Endothelial cell of umbilical vein (primary cell): ENCODE measurements around the gene OCLN. TPM values are rescaled to one million over a fixed set of nuclear protein-coding genes. Genes with fewer than 3 reads are reported as not detected.

ENCODE experiments used
- BruUV-seq: library from RNA; stranded (reverse); fragments of 400-500 nt; replicated peaks from 2 replicates; lab custom pipeline; 2021; lab: Mats Ljungman, UMichigan
- CTCF ChIA-PET: fragments of 300-600, 350-600 bp; sonication (Branson Sonifier 250); formaldehyde crosslinking; loops from one replicate; lab custom pipeline; 2021; ENCODE audit warnings: antibody characterized with exemption, inconsistent platforms; lab: Charles Lee
- POLR2A ChIA-PET: fragments of 300-600, 350-600 bp; sonication (Branson Sonifier 250); formaldehyde crosslinking; loops from one replicate; lab custom pipeline; 2021; ENCODE audit warnings: antibody characterized with exemption, inconsistent platforms; lab: Charles Lee
- DNase-seq: peaks from one replicate; pipeline ENCODE4 v3.0.0-alpha.2; 2011; ENCODE audit warnings: low read depth, low spot score
- FAIRE-seq: peaks from 2 replicates; lab custom pipeline; 2011; peaks lifted over from hg19 to GRCh38; lab: Jason Lieb, UNC
- H2AFZ ChIP-seq: 2 replicates; pipeline ENCODE4 v1.6.0; 2012; ENCODE audit warnings: low read depth, low read length, control low read depth, inconsistent platforms
- H3K27ac ChIP-seq: 2 replicates; pipeline ENCODE4 v1.5.1; 2011; ENCODE audit warnings: low read depth, mild to moderate bottlenecking, control low read depth, low read length, moderate library complexity; ENCODE audit not compliant: insufficient read depth
- H3K27me3 ChIP-seq, 2 experiments: 2 replicates each; pipeline versions ENCODE4 v1.6.0 to v1.6.1; 2011; ENCODE audit warnings: low read length in 2 of 2, mixed read lengths in 1 of 2; ENCODE audit not compliant: control insufficient read depth in 2 of 2, insufficient read depth in 2 of 2
- H3K36me3 ChIP-seq, 2 experiments: 2 replicates in 1 of 2; 3 replicates in 1 of 2; pipeline ENCODE4 v1.5.1; 2011; ENCODE audit warnings: low read length in 2 of 2, mild to moderate bottlenecking in 1 of 2, moderate library complexity in 1 of 2; ENCODE audit not compliant: control insufficient read depth in 2 of 2, insufficient read depth in 2 of 2; ENCODE audit errors: extremely low read depth in 1 of 2
- H3K4me1 ChIP-seq: 3 replicates; pipeline ENCODE4 v1.5.1; 2011; ENCODE audit warnings: mild to moderate bottlenecking, low read length; ENCODE audit not compliant: control insufficient read depth, insufficient read depth; ENCODE audit errors: extremely low read depth
- H3K4me2 ChIP-seq: 2 replicates; pipeline ENCODE4 v1.6.1; 2011; ENCODE audit warnings: low read length, control low read depth, mixed read lengths; ENCODE audit not compliant: insufficient read depth
- H3K4me3 ChIP-seq, 3 experiments: fragments of 200-600 bp in 1 of 3; sonication (generic), shearing (Covaris generic) in 1 of 3; replicated peaks in 1 of 3; 2 replicates each; pipeline ENCODE4 v1.5.1; 2011 to 2016; ENCODE audit warnings: control low read depth in 3 of 3, low read length in 3 of 3, mild to moderate bottlenecking in 2 of 3, inconsistent platforms in 1 of 3, low read depth in 1 of 3, moderate library complexity in 1 of 3; ENCODE audit not compliant: insufficient read depth in 1 of 3
- H3K79me2 ChIP-seq: 2 replicates; pipeline ENCODE4 v1.6.0; 2012; ENCODE audit warnings: low read length, inconsistent platforms; ENCODE audit not compliant: control insufficient read depth, insufficient read depth
- H3K9ac ChIP-seq: replicated peaks from 2 replicates; pipeline ENCODE3; 2011; ENCODE audit warnings: low read length, control low read depth; ENCODE audit not compliant: insufficient read depth; ENCODE audit errors: extremely low read depth
- H3K9me1 ChIP-seq: replicated peaks from 3 replicates; pipeline ENCODE4 v1.6.0; 2011; ENCODE audit warnings: mild to moderate bottlenecking, low read length; ENCODE audit not compliant: control insufficient read depth, insufficient read depth; ENCODE audit errors: extremely low read depth
- H3K9me3 ChIP-seq: replicated peaks from 2 replicates; pipeline ENCODE4 v1.5.1; 2012; ENCODE audit warnings: low read length, inconsistent platforms; ENCODE audit not compliant: control insufficient read depth, insufficient read depth
- H4K20me1 ChIP-seq: replicated peaks from 2 replicates; pipeline ENCODE3; 2011; ENCODE audit warnings: mild to moderate bottlenecking, low read length; ENCODE audit not compliant: control insufficient read depth, insufficient read depth; ENCODE audit errors: extremely low read depth
- CTCF ChIP-seq, 2 donors: IDR thresholded peaks; 1 replicate in 1 of 2; 2 replicates in 1 of 2; pipeline ENCODE4 v1.5.1; 2011; ENCODE audit warnings: low read length in 2 of 2, mild to moderate bottlenecking in 2 of 2, moderate library complexity in 2 of 2, control low read depth in 1 of 2, inconsistent platforms in 1 of 2, low read depth in 1 of 2; ENCODE audit not compliant: insufficient read depth in 1 of 2; ENCODE audit errors: extremely low read depth in 1 of 2
- EZH2 ChIP-seq: IDR thresholded peaks from 2 replicates; pipeline ENCODE4 v1.6.1; 2012; ENCODE audit warnings: borderline replicate concordance, low read depth, mild to moderate bottlenecking, moderate library complexity, low read length, inconsistent platforms; ENCODE audit not compliant: severe bottlenecking
- FOS ChIP-seq: IDR thresholded peaks from 2 replicates; pipeline ENCODE4 v1.6.1; 2011; ENCODE audit warnings: mild to moderate bottlenecking, low read length, moderate library complexity, borderline replicate concordance; ENCODE audit not compliant: insufficient read depth
- GATA2 ChIP-seq: IDR thresholded peaks from 2 replicates; pipeline ENCODE4 v1.7.0; 2011; ENCODE audit warnings: low read depth, mild to moderate bottlenecking, moderate library complexity, mixed read lengths, low read length; ENCODE audit not compliant: insufficient read length, insufficient read depth
- JUN ChIP-seq: IDR thresholded peaks from 2 replicates; pipeline ENCODE4 v1.6.1; 2011; ENCODE audit warnings: borderline replicate concordance, low read depth; ENCODE audit not compliant: insufficient read length, insufficient read depth
- MAX ChIP-seq: IDR thresholded peaks from 2 replicates; pipeline ENCODE4 v1.6.1; 2011; ENCODE audit not compliant: insufficient read depth, insufficient read length
- MYC ChIP-seq: IDR thresholded peaks from one replicate; pipeline ENCODE4 v1.6.1; 2011; ENCODE audit warnings: mild to moderate bottlenecking, low read depth, low read length
- POLR2A ChIP-seq: IDR thresholded peaks from 2 replicates; pipeline ENCODE4 v1.6.1; 2012; ENCODE audit warnings: low read depth, mild to moderate bottlenecking, control low read depth, low read length
- POLR2AphosphoS5 ChIP-seq: IDR thresholded peaks from 2 replicates; pipeline ENCODE4 v1.6.1; 2012; ENCODE audit warnings: low read depth, mild to moderate bottlenecking, control low read depth, low read length, moderate library complexity; ENCODE audit not compliant: insufficient read depth
- dilution Hi-C: fragments of 300-500 bp; cut with MboI; formaldehyde crosslinking; loops from one replicate; pipeline ENCODE4 v1.15.0; 2019; ENCODE audit warnings: low sequenced_read_pairs; ENCODE audit not compliant: extremely low pct_ligation_motif_present
- intact Hi-C: fragments of 100-400 bp; cut with micrococcal nuclease; formaldehyde crosslinking; loops from one replicate; pipeline ENCODE4 v1.10.0; 2022
- polyA plus RNA-seq, 4 experiments: library from polyadenylated mRNA; depleted of rRNA in 3 of 4; stranded (reverse) in 3 of 4; unstranded in 1 of 4; fragments of >200 nt; gene quantifications; 2 replicates each; pipeline versions ENCODE4 v1.2.1 to v1.2.3, GENCODE V29; 2011 to 2012; ENCODE audit warnings: missing spikeins in 1 of 4
- total RNA-seq: library from RNA; stranded (reverse); gene quantifications from 2 replicates; pipeline ENCODE4 v1.2.3, GENCODE V29; 2021

OCLN gene
- total and polyA plus RNA-seq, 2 donors (not counting 3 experiments of a cell fraction or from before 2014, with no cell fraction given) = 11.2 to 22.3 TPM

GRCh38 chr5:69492923-69493395 lies 369 bp downstream of the OCLN start:
- intact Hi-C loops (loop anchor here (1.0 to 2.0 kb wide), 3 partner anchors 9 to 78 kb away; partner anchors contain the start of gene MARVELD2), dilution Hi-C loops (no loop called here)
- Histone ChIP-seq H3K4me2 (peak overlapping the region; percentile 89), H3K27me3 (peaks cover 2 to 21% of the 10 kb centered on the region in 2 experiments), H3K9ac (peak overlapping the region; percentile 58), H3K36me3 (no peaks in the 10 kb centered on the region), H3K79me2 (no peaks in the 10 kb centered on the region), H3K4me3 (peak overlapping the region; percentile 72 to 91 (median 87)), H4K20me1 (no peaks in the 10 kb centered on the region), H2AFZ (peak overlapping the region; percentile 91), H3K9me3 (no peaks in the 10 kb centered on the region), H3K4me1 (peaks cover 5% of the 10 kb centered on the region), H3K9me1 (no peaks in the 10 kb centered on the region), H3K27ac (no peak overlapping the region)
- ChIA-PET CTCF (interaction anchor here (0.8 to 1.2 kb wide), 3 partner anchors 19 to 85 kb away, joined by 3 to 7 read pairs (median 3); partner anchors contain the start of gene MARVELD2), POLR2A (no interaction called here)
- DNase-seq (peak; percentile 30), FAIRE-seq (no peak)
- no TSS peak for BruUV-seq
- no peak for TF ChIP-seq MYC
- TF ChIP-seq GATA2 = no peak
- TF ChIP-seq POLR2AphosphoS5 = no peak
- no peak for TF ChIP-seq EZH2
- TF ChIP-seq CTCF (IDR thresholded peaks at IDR 0.05; ENCODE audit: extremely low read depth in 1 of 2, insufficient read depth in 1 of 2, low read depth in 1 of 2, low read length in 2 of 2) = no peak
- no peak for TF ChIP-seq POLR2A
- no peak for TF ChIP-seq FOS
- TF ChIP-seq MAX = no peak
- no peak for TF ChIP-seq JUN
